Peyer's patch (tissue), 4 donors: ENCODE measurements around the gene TM4SF20. TPM values are rescaled to one million over a fixed set of nuclear protein-coding genes. Genes with fewer than 3 reads are reported as not detected.

Experiments used
- DNase-seq, 3 donors: peaks; one replicate each; pipeline ENCODE4 v3.0.0-alpha.2; 2017 to 2019
- H3K27ac ChIP-seq, 4 donors: fragments of 200-600 bp; sonication (generic); one replicate each; pipeline ENCODE4 v1.5.1; 2016 to 2019
- H3K27me3 ChIP-seq, 2 donors: fragments of 200-600 bp; sonication (generic); one replicate each; pipeline ENCODE4 v1.5.1; 2019
- H3K36me3 ChIP-seq, 3 donors: fragments of 200-600 bp; sonication (generic); one replicate each; pipeline ENCODE4 v1.5.1; 2016 to 2019
- H3K4me1 ChIP-seq, 4 donors: fragments of 200-600 bp; sonication (generic); one replicate each; pipeline ENCODE4 v1.5.1; 2016 to 2019
- H3K4me3 ChIP-seq, 4 donors: fragments of 200-600 bp; sonication (generic); 1 replicate in 3 of 4; 2 replicates in 1 of 4; pipeline ENCODE4 v1.5.1; 2016 to 2019; ENCODE audit warnings: mild to moderate bottlenecking in 1 of 4
- H3K9me3 ChIP-seq, 4 donors: fragments of 200-600 bp; sonication (generic); one replicate each; pipeline ENCODE4 v1.5.1; 2016 to 2019; ENCODE audit warnings: mild to moderate bottlenecking in 1 of 4
- POLR2A ChIP-seq, 2 donors: fragments of 450-650 bp; IDR thresholded peaks; one replicate each; pipeline ENCODE4 v1.5.1; 2017; ENCODE audit warnings: antibody characterized with exemption in 2 of 2, mild to moderate bottlenecking in 2 of 2, moderate library complexity in 2 of 2
- total RNA-seq, 4 donors: library from RNA; depleted of rRNA; stranded (reverse); fragments of >200 nt; gene quantifications; one replicate each; pipeline ENCODE4 v1.1.0, GENCODE V29; 2016
- TF ChIP-seq, protein P1 (sequence below), 6 experiments: fragments of 450-650 bp in 4 of 6; fragments of 200-600 bp in 2 of 6; sonication (generic) in 1 of 6; IDR thresholded peaks; one replicate each; pipeline ENCODE4 v1.5.1; 2017 to 2019; ENCODE audit warnings: antibody characterized with exemption in 6 of 6, mild to moderate bottlenecking in 3 of 6, moderate library complexity in 1 of 6

Gene TM4SF20
- total RNA-seq, 4 donors from 2014 or later = 4.1 to 489 (median 221) TPM

- Histone ChIP-seq H3K4me3 (no peak overlapping the region), H3K9me3 (no peaks in the 10 kb centered on the region), H3K27ac (no peak overlapping the region), H3K36me3 (no peaks in the 10 kb centered on the region), H3K4me1 (peaks cover 0 to 29% (median 0%) of the 10 kb centered on the region in 4 donors), H3K27me3 (no peaks in the 10 kb centered on the region)
- no peak for DNase-seq
- TF ChIP-seq, protein P1, sequence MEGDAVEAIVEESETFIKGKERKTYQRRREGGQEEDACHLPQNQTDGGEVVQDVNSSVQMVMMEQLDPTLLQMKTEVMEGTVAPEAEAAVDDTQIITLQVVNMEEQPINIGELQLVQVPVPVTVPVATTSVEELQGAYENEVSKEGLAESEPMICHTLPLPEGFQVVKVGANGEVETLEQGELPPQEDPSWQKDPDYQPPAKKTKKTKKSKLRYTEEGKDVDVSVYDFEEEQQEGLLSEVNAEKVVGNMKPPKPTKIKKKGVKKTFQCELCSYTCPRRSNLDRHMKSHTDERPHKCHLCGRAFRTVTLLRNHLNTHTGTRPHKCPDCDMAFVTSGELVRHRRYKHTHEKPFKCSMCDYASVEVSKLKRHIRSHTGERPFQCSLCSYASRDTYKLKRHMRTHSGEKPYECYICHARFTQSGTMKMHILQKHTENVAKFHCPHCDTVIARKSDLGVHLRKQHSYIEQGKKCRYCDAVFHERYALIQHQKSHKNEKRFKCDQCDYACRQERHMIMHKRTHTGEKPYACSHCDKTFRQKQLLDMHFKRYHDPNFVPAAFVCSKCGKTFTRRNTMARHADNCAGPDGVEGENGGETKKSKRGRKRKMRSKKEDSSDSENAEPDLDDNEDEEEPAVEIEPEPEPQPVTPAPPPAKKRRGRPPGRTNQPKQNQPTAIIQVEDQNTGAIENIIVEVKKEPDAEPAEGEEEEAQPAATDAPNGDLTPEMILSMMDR (IDR thresholded peaks at IDR 0.05) = no peak
- TF ChIP-seq POLR2A (IDR thresholded peaks at IDR 0.05) = no peak
These were observed 23.9 kb upstream of the TM4SF20 start for GRCh38 chr2:227402959-227403358.

DNA sequence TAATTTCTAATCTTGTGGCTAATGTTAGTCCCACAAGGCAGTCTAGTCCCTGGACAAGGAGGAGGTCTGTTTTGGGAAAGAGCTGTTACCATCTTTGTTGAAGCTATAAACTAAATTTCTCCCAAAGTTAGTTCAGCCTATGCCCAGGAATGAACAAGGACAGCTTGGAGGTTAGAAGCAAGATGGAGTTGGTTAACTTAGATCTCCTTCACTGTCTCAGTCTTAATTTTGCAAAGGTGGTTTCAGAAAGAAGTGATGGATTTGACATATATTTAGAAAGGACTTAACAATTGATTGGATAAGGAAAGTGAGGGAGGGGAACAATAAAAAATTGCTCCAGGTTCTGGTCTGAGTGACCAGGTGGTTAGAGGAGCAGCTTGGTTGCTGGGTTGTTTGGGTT is 23.2 kb upstream of the TM4SF20 start:
- Histone ChIP-seq H3K4me1 (peaks cover 0 to 29% (median 0%) of the 10 kb centered on the region in 4 donors), H3K27ac (no peak overlapping the region), H3K36me3 (no peaks in the 10 kb centered on the region), H3K27me3 (no peaks in the 10 kb centered on the region), H3K9me3 (no peaks in the 10 kb centered on the region), H3K4me3 (no peak overlapping the region)
- TF ChIP-seq, protein P1 (IDR thresholded peaks at IDR 0.05) = no peak
- no peak for TF ChIP-seq POLR2A (IDR thresholded peaks at IDR 0.05)
- no peak for DNase-seq

- Histone ChIP-seq H3K27me3 (no peaks in the 10 kb centered on the region), H3K4me1 (peaks cover 0 to 21% (median 0%) of the 10 kb centered on the region in 4 donors), H3K27ac (peak overlapping the region in 2 of 4 donors; percentile 4 to 5), H3K4me3 (no peak overlapping the region), H3K36me3 (no peaks in the 10 kb centered on the region), H3K9me3 (no peaks in the 10 kb centered on the region)
- DNase-seq = no peak
- TF ChIP-seq, protein P1 (IDR thresholded peaks at IDR 0.05) = no peak
- TF ChIP-seq POLR2A (IDR thresholded peaks at IDR 0.05) = no peak
These were observed 22.4 kb upstream of the TM4SF20 start for GRCh38 chr2:227401550-227401949.

GRCh38 chr2:227398684-227399670 is 19.9 kb upstream of the TM4SF20 start:
- Histone ChIP-seq H3K27me3 (no peaks in the 10 kb centered on the region), H3K9me3 (no peaks in the 10 kb centered on the region), H3K4me3 (no peak overlapping the region), H3K36me3 (no peaks in the 10 kb centered on the region), H3K27ac (peak overlapping the region in 3 of 4 donors; percentile 40 to 70 (median 66)), H3K4me1 (peaks cover 0 to 12% (median 0%) of the 10 kb centered on the region in 4 donors)
- DNase-seq = no peak
- no peak for TF ChIP-seq POLR2A (IDR thresholded peaks at IDR 0.05)
- TF ChIP-seq, protein P1 (IDR thresholded peaks at IDR 0.05) = no peak

DNA sequence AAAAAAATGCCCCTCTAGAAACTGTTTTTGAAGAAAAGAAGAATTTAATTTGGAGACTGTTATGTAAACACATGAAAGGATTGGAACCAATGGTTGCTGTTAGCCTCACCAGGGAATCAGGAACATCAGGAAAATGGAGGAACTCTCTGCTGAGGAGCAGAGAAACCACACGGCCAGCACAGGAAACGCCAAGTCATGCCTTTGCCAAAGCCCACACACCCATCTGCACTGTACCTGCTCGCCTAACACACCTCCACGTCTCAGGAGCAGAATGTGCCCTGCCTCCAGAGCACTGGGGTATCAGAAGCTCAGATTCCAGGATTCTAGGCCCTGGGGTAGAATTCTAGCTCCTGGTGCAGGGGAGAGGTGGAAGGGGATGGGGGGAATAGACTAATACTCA is 18.5 kb upstream of the TM4SF20 start:
- Histone ChIP-seq H3K27ac (peak overlapping the region in 1 of 4 donors; percentile 62), H3K4me3 (no peak overlapping the region), H3K36me3 (no peaks in the 10 kb centered on the region), H3K9me3 (no peaks in the 10 kb centered on the region), H3K4me1 (peaks cover 0 to 12% (median 0%) of the 10 kb centered on the region in 4 donors), H3K27me3 (no peaks in the 10 kb centered on the region)
- no peak for DNase-seq
- no peak for TF ChIP-seq POLR2A (IDR thresholded peaks at IDR 0.05)
- TF ChIP-seq, protein P1 (IDR thresholded peaks at IDR 0.05) = no peak
